ENCODE data around the gene ARL6IP4.

- TF ChIP-seq POLR2A (IDR thresholded peaks at IDR 0.05): no peak
- TF ChIP-seq, protein P1, sequence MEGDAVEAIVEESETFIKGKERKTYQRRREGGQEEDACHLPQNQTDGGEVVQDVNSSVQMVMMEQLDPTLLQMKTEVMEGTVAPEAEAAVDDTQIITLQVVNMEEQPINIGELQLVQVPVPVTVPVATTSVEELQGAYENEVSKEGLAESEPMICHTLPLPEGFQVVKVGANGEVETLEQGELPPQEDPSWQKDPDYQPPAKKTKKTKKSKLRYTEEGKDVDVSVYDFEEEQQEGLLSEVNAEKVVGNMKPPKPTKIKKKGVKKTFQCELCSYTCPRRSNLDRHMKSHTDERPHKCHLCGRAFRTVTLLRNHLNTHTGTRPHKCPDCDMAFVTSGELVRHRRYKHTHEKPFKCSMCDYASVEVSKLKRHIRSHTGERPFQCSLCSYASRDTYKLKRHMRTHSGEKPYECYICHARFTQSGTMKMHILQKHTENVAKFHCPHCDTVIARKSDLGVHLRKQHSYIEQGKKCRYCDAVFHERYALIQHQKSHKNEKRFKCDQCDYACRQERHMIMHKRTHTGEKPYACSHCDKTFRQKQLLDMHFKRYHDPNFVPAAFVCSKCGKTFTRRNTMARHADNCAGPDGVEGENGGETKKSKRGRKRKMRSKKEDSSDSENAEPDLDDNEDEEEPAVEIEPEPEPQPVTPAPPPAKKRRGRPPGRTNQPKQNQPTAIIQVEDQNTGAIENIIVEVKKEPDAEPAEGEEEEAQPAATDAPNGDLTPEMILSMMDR (IDR thresholded peaks at IDR 0.05): no peak
Observed at GRCh38 chr12:123005081-123005626, 24.7 kb downstream of the ARL6IP4 start.
